Thymus (tissue), 11 donors: Measurements from ENCODE around the gene SP3. TPM values are rescaled to one million over a fixed set of nuclear protein-coding genes. Genes with fewer than 3 reads are reported as not detected.

Experiments
- DNase-seq, 9 donors: peaks; one replicate each; pipeline ENCODE4 v3.0.0-alpha.2; 2013; ENCODE audit warnings: low spot score in 9 of 9, low read depth in 6 of 9, missing footprints in 1 of 9
- H3K27ac ChIP-seq, 2 donors: one replicate each; pipeline ENCODE4 v1.5.1; 2013; ENCODE audit warnings: control low read depth in 1 of 2, low read depth in 1 of 2, low read length in 1 of 2, mild to moderate bottlenecking in 1 of 2, moderate library complexity in 1 of 2
- H3K27me3 ChIP-seq, 2 donors: one replicate each; pipeline ENCODE4 v1.5.1; 2013; ENCODE audit warnings: low read length in 1 of 2; ENCODE audit not compliant: control insufficient read depth in 2 of 2, insufficient read depth in 1 of 2
- H3K36me3 ChIP-seq, 2 donors: one replicate each; pipeline ENCODE4 v1.5.1; 2013; ENCODE audit warnings: low read length in 1 of 2, mild to moderate bottlenecking in 1 of 2, moderate library complexity in 1 of 2; ENCODE audit not compliant: control insufficient read depth in 2 of 2, insufficient read depth in 2 of 2
- H3K4me1 ChIP-seq, 2 donors: one replicate each; pipeline ENCODE4 v1.5.1; 2013; ENCODE audit warnings: low read length in 2 of 2; ENCODE audit not compliant: control insufficient read depth in 2 of 2, insufficient read depth in 2 of 2
- H3K4me3 ChIP-seq, 2 donors: one replicate each; pipeline ENCODE4 v1.5.1; 2013; ENCODE audit warnings: low read length in 2 of 2, control low read depth in 1 of 2, mild to moderate bottlenecking in 1 of 2
- H3K9me3 ChIP-seq, 2 donors: one replicate each; pipeline ENCODE4 v1.5.1; 2013; ENCODE audit warnings: low read length in 1 of 2, mild to moderate bottlenecking in 1 of 2; ENCODE audit not compliant: control insufficient read depth in 2 of 2, insufficient read depth in 1 of 2
- WGBS: extraction: QIAGEN DNeasy Blood & Tissue Kit; methylation state at CpG from one replicate; pipeline ENCODE4 v1.1.7; 2013; 5-methylcytosine and 5-hydroxymethylcytosine counted together
- polyA plus RNA-seq: library from polyadenylated mRNA; stranded (reverse); fragments of 200-250 nt; gene quantifications from one replicate; pipeline ENCODE4 v1.2.3, GENCODE V29; 2013
- total RNA-seq: library from RNA; stranded (reverse); fragments of 120-200 nt; gene quantifications from one replicate; pipeline ENCODE4 v1.2.4, GENCODE V29; 2013
- donor health status: healthy.

The SP3 gene
- total and polyA plus RNA-seq, 2 donors, result 43.7 to 168 TPM

DNA sequence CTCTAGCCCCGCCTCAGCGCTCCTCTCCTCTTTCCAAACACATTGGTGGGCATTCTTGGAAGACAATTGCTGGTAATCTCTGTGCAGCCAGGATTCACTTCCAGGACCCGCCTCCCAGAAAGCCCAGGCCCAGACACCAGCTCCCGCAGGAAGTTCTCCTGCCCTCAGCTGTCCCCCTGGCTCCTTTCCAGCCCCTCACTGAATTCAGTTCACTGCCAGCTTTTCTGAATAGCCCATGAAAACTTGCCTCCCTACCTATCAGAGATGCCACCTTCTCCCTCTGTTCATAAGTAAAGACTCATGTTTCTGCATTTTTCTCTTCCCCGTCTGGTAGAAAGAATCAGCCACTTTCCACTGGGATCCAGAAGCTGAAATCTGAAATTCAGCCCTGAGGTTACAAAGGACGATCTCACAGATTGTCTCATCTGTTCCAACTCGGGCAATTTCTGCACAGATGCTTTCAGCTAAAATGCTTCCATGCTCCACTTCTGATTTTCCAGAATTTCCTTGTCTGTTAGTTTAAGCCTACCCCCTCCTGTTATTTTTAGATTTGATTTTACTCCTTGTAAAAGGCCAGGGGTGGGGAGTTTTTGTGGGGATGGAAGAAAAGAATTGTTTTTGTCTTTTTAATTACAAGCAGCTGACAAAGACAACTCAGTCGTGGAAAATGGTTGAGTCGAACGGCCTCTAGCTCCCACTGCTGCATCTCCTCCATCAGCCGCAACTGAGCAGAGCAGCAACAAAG is 98.1 kb downstream of the SP3 start:
- DNase-seq, result no peak

DNA sequence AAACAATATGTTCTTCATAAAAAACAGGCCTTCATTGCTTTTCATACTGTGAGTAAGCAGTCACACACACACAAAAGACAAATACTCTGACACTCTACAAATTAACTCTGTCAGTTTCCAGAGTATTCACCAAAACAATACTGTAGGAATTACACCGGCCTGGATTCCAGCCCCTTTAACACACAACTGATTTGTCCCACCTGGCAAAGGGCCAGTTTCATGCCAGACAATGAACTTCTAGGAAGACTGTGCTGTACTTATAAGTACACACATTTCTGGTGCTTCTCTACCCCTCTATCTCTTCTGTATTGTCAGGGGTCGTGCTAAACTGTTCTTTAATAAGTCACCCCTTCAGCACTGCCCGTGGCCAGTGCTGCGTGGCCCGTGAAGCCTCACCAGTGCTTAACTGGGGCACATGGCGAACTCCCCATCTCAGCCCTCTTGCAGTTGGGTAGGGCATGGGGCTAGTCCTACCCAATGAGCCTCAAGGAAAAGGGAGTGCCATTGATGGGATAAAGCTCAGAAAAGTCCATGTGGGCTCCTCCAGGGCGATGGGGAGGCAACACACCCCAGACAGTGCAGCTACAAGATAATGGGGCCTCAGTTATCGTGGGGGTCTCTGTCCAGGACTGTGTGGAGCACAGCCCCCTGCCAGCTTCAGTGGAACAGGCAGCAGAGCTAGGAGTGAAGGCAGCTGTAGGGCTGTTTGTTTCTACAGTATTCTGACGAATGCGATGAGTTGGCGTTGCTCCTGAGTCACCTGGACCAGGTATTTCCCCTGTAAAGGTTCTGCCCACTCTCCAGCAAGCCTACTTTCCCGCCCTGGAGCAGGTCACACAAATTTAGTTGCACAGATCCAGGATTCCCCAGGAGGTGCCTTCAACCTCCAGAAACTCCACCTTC is 99.0 kb downstream of the SP3 start:
- Histone ChIP-seq H3K36me3 (no peaks in the 10 kb centered on the region), H3K4me1 (no peaks in the 10 kb centered on the region), H3K27me3 (peaks cover 0 to 17% of the 10 kb centered on the region in 2 donors), H3K9me3 (no peaks in the 10 kb centered on the region), H3K4me3 (no peak overlapping the region), H3K27ac (no peak overlapping the region)
- 94% methylated on average over 12 of the region's 12 CpGs for WGBS
- no peak for DNase-seq

More for the DNA sequence above, 98.1 kb downstream of the SP3 start:
- H3K36me3 ChIP-seq, result no peaks in the 10 kb centered on the region
- no peaks in the 10 kb centered on the region for H3K9me3 ChIP-seq
- H3K27me3 ChIP-seq, result peaks cover 0 to 17% of the 10 kb centered on the region in 2 donors
- H3K4me1 ChIP-seq, result no peaks in the 10 kb centered on the region
- no peak overlapping the region for H3K27ac ChIP-seq
- no peak overlapping the region for H3K4me3 ChIP-seq
- 94% methylated on average over 11 of the region's 11 CpGs for WGBS

DNA sequence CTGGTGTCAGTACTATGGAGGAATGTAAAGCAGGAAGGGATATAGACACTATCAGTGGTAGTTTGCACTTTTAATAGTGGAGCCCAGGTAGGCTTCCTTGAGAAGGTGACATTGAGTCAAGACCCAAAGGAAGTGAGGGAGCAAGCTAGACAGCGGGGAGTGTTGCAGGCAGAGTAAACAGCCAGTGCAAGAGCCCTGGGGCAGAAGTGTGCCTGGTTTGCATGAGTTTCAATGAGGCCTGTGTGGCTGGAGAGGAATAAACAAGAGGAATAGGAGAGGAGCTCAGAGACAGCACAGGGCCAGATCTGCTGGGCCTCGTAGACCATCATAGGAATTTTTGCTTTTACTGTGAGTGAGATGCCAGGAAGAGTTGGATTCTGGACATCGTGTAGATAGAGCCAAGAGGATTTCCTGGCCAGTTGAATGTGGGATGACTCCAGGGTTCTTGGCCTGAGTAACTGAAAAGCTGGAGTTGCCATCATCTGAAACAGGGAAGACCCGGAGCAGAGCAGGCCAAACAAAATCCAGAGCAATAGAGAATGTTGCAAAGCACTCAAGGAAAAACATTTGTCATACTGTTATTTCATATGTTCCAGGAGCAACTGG is 102.5 kb downstream of the SP3 start:
- no peaks in the 10 kb centered on the region for H3K9me3 ChIP-seq

DNA sequence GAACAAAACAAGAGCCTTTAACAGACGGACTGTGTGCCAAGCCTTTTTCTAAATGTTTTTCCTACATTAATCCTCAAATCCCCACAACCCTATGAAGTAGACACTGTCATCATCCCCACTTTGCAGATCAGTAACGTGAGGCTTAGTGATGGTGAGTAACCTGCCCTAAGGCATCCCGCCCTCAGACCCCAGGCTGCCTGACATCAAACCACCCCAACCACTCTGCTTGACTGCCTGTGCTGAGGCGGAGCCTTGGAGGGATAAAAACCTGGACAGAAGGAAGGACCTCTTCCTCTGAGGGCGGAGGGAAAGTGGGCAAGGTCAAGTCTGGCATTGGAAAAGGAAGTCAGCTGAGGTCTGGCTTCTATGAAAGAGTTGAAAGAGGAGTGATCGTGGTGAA is 104.6 kb downstream of the SP3 start:
- Histone ChIP-seq H3K4me1 (no peaks in the 10 kb centered on the region), H3K9me3 (no peaks in the 10 kb centered on the region), H3K27ac (no peak overlapping the region), H3K36me3 (no peaks in the 10 kb centered on the region), H3K27me3 (no peaks in the 10 kb centered on the region), H3K4me3 (no peak overlapping the region)
- no peak for DNase-seq
- WGBS, result 74% methylated on average over 6 of the region's 6 CpGs

More for the DNA sequence above, 102.5 kb downstream of the SP3 start:
- 93% methylated on average over 4 of the region's 4 CpGs for WGBS
- H3K4me3 ChIP-seq, result no peak overlapping the region
- H3K4me1 ChIP-seq, result no peaks in the 10 kb centered on the region
- H3K36me3 ChIP-seq, result no peaks in the 10 kb centered on the region
- no peak for DNase-seq
- no peak overlapping the region for H3K27ac ChIP-seq
- peaks cover 0 to 8% of the 10 kb centered on the region in 2 donors for H3K27me3 ChIP-seq

DNA sequence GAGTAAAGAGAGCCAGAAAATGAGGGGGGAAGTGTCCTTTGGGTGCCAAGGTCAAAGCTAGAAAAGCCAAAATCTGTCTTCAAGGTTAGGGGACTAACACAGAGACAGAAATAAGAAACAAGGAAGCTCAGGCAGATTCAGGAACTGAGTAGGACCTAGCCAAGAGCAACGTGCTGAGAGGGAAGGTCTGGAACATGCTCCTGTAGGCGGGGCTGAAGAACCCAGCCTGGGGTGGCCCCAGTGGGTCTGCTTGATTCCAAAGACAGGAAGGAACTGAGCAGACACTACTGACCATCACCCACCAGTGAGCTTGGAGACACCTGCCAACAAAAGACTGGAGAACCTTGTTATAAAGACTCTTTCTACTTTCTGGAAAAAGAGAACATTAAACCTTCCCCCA is 105.1 kb downstream of the SP3 start:
- Histone ChIP-seq H3K4me1 (no peaks in the 10 kb centered on the region), H3K4me3 (no peak overlapping the region), H3K27ac (no peak overlapping the region), H3K36me3 (no peaks in the 10 kb centered on the region), H3K27me3 (no peaks in the 10 kb centered on the region), H3K9me3 (no peaks in the 10 kb centered on the region)
- no peak for DNase-seq
- 56% methylated on average over 2 of the region's 2 CpGs for WGBS

DNA sequence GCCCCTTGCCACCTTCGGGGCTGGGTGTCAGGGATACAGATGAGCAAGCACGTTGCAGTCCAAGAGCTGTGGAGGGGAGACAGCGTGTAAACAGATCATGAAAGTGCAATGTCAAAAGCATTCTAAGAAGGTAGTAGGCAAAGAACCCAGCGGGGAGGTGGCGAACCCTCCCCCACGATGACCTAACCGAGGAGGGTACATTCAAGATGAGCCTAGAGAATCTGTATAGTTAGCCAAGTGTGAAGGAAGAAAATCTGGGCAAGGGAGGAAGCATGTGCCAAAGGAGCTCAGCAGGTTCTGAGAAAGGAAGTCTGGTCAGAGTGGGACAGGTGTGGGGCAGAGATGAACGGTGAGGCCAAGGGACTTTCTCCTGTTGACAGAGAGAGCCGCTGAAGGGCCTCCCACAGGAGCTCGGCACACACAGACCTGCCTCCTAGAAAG is 106.9 kb downstream of the SP3 start:
- H3K36me3 ChIP-seq, result no peaks in the 10 kb centered on the region
- 49% methylated on average over 10 of the region's 10 CpGs for WGBS
- no peak for DNase-seq
- H3K4me3 ChIP-seq, result no peak overlapping the region
- no peak overlapping the region for H3K27ac ChIP-seq
- no peaks in the 10 kb centered on the region for H3K4me1 ChIP-seq
- H3K9me3 ChIP-seq, result no peaks in the 10 kb centered on the region
- no peaks in the 10 kb centered on the region for H3K27me3 ChIP-seq
